Measurements from ENCODE around the gene ADAM12.
"Not testable (repeated sequence)": the region's sequence is repeated elsewhere in the genome, so short reads cannot be mapped to it uniquely, and the experiment has no call there.

The ADAM12 gene

DNA sequence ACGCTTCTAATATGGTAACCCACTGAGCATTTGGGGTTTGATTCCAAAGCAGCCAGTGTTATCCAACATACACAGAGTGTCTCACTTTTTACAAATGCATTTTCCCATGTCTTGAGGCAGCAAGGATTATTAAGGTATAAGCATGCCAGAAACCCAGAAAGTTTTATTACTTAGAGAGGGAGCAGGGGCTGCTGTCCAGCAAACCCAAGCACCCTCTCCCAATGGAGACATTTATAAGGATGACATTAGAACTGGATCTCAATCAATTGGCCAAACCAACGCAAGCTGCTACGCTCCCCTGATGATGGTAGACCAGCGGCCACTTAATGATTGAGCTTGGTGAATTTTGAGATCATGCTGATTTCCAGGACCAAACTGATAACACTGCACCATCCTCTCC lies 315.7 kb downstream of the ADAM12 start:
- DNase-seq = no peak

DNA sequence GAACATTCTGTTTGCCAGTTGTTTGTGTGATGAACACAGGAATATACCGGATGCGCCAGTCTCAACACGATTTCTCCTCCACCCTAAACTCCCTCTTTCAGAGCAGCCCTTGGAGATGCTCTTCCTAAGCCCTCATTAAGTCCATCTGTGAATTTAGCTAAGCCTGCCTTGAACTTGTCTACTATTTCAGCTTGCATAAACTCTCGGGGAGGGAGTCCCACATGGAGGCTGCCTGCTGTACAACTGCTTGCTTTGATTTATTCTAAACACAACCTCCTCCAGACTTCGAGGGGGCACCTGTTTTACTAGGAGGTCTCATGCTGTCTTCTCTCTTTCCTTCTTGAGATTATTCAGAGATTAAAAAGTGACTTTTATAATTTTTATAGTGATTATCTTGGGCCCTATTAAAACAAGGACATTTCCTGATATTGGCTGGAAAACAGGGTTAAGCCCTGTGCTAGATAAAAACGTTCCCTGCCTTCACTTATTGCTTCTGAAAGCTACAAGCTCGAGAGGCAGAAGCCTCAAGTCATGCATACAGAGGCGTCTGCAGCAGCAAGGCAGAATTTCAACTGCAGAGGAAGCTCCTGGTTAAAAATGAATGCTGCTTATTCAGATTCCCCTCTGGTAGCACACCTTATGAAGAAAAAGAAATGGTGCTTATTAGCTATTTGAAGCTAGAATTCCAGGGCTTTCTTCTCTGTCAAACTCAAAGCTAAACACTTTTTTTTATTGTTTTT lies 317.6 kb downstream of the ADAM12 start:
- no peak for DNase-seq

DNA sequence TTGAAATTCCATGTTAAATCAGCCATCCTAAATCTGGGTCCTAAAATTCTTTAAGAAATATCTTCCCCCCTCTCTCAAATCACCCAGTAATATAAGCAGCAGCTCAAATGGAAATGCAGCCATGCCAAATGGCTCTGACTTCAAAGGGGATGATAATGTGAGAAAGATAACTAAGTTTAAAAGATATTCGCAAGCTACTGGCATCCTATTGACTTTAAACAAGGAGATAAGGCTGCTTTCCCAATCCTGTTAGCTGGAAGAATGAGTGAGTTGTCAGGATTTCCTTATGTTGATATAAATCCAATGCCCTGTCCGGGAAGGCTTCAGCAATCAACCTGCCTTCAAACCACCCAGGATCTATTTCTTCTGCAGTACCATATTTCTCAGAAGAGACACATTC lies 320.0 kb downstream of the ADAM12 start:
- DNase-seq = no peak

DNA sequence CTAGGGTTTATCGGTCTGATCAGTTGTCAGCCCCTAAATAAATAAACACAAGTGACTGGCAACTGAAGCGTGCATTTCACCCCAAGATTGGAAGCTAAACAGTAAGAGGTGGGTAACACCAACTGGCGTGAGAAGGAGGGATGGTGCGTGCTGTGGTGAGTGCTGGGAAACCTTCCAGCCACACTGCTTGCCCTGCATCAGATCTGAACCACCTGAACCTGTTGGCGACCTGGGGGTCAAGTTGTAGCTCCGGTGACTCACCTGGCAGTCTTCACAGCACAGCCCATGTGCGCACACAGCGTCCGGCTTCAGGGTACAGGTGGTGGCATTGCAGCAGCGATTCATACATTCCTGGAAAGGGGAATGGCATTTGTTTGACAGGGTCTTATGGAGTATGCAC lies 321.8 kb downstream of the ADAM12 start:
- no peak for DNase-seq

DNA sequence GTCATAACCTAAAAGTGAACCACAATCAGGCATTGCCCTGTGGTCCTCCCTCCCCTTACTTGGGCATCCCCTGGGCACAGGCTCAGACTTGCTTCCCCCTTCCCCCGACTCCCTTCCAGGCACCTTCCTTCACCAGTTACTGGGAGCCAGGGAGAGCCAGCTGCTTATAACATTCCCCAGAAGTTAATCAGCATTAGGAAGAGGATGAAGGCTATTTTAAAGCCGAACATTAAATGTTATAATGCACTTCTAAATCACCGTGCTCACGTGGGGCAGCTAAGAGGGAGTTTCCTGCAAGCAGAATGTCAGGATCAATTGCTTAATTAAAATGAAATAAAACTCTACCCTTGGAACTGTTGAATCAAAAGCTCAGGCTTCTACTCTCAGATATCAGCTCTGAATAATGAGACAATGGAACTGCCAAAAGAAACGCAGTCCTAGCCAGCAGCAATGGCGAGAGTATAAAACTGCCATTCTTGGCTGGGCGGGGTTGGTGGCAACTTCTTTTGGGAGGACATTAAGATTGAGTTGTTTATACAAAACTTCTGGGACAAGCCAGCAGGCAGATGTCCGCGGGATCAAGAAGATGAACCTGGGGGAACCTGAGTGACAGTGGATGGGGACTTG lies 322.4 kb downstream of the ADAM12 start:
- DNase-seq = no peak

DNA sequence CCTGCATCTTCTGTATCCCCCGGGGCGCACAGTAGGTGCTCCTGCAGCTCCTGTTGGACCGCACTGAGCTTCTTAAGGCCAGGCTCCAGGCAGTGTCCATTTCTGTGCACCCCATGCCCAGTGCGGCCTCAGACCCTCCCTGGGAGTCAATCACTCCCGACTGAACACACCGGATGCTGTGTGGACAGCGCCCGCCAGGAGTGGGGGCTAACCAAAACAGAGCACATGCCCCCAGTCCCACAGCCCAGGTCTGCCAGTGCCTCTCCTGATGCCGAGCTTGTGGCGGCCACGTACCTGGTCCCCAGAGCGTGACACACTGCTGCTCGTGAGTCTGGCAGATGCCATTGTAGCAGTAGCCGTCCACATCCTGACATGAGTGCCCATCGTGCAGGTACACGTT lies 323.8 kb downstream of the ADAM12 start:
- DNase-seq = no peak

DNA sequence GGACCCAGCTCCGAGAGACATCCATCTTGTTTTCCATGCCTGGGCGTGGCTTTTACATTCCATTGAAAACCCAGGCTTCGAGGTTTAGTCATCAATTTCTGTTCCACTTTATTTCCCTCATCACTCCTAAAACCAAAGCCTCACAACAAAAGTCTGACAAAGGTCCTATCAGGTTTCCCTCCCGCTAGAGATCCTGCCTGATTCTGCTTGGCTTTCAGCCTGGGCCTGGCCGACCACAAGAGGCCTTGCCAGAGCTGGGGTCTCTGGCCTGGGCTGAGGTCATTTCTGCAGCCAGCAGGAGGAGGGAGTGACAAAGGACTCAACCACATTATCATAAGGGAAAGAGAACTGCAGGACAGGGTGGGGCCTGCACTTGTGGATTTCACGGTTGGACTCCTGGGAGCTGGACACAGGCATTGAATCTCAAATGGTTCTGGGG lies 324.9 kb downstream of the ADAM12 start:
- DNase-seq = no peak

DNA sequence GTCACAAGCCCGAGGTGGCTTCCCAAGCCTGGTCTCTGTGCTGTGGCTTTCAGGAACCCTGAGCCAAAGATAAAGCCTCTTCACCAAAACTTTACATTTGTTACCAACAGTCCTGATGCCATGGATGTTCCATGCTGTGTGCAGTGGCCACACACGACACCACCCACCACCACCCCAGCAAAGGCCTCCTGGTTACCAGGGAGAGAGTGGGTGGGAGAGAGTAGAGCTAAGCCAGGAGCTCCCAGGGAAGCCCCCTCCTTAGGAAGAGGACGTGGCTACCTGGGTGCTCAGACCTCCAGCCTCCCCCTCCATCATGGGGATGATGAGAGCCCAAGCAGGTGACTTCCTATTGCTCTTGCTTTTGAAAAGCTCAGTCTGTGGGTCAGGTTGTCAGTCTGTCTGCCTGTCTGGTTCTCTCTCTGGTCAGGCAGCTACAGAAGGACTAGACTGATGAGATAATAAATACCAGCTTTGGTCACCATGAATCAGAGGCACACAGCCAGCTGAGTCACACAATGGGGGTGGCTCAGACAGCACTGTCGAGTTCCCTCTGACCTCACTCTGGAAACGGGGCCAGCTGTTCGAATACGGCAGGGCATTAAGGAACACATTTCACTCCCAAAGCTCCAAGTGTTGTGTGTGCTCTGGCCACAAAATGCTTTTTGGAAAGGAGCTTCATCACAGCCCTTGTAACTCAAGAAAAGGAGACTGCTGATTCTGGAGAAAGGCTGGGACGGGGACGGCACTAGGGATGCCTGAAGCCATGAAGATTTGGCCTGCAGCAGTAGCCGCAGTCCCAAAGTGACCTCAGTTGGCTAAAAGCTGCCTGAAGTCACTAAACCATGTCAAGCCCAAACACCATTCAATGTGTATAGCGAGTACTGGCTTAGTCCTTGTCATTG lies 325.9 kb downstream of the ADAM12 start:
- DNase-seq = no peak

DNA sequence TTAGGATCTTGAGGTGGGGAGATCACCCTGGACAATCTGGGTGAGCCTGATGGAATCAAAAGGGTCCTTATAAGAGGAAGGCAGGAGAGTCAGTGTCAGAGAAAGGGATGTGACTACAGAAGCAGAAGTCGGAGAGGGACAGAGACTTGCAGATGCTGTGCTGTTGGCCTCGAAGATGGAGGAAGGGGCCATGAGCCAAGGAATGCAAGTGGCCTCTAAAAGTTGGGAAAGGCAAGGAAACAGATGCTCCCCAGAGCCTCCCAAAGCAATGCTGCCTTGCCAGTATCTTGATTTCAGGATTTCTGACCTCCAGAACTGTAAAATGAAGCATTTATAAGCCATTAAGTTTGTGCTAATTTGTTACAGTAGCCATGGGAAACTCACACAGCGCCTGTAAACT lies 326.8 kb downstream of the ADAM12 start:
- no peak for DNase-seq

DNA sequence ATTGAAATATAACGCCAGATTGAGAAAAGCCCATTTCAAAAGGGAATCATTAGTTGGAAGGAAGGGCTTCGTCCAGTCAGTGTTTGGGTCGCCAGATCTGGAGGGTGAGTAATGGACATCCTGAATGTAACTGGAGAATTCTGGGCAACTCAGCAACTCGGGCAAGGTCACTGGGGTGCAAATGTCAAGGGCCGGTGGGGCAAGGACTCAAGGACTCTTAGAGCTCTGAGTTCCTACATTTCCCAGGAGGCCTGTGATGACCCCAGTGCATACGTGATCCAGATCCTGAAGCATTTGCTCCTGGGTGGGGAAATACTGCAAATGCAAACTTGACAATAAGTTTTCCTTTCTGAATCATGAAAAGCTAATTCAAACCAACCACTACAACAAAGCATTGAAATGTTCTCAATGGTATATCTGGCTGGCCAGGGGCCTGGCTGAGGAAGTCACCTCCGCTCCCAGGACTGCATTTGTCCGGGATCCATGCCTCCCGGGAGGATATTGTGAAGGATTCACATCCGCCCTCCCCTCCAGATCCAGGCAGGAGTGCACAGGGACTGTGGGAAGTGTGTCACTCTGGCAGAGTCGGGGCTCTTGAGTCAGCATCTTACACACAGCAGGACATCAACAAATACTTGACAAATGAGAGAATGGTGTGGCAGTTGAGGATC lies 327.9 kb downstream of the ADAM12 start:
- DNase-seq = no peak

DNA sequence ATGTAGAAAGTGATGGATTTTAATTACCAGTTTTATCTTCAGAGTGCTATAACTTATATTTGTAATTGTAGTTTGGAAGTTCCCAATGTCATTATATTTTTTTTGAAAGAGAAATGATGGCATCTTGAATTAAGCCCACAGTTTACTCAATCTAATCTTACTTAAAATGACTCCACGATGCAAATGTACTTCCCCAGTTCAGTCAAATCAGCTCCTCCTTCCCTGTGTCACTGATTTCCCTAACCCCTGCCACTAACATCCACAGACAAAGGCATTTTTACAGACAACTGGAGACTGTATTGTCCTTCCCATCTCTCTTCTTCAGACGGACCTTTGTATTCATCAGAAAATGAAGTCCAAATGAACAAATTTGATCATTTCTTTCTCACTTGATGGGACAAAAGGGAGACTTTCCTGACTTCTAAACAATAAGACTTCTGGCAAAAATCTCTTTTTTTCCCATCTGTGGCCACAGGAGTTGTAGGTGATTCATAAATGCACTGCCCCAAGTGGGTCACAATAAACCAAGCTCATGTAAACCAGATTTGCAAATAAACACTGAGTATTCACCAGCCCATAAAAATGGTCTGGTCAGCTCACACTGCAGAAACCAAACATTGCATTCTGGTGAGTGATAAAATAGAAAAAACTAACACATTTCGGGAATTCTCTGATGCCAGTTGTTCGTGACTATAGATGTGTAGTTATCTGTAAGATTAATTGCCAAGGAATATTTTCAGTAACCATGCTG lies 329.0 kb downstream of the ADAM12 start:
- DNase-seq = no peak

DNA sequence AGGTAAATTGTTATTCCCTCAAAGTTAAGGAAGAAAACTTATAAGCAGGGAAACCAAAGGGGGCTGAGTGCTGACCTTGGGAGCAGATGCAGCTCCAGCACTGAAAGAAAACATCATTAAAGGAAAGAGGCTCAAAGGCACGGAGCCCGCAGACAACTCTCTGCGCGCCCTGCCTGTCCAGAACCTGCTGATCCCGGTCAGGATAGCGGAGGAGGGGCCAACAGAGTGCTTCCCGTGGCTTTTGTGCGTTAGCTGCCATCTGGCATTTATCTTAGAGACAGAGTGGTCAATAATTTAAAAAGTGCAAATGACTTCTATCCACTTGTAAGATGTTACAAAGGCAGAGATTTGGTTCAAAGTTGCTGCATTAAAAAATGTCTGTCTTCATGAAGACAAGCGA lies 329.8 kb downstream of the ADAM12 start:
- no peak for DNase-seq

DNA sequence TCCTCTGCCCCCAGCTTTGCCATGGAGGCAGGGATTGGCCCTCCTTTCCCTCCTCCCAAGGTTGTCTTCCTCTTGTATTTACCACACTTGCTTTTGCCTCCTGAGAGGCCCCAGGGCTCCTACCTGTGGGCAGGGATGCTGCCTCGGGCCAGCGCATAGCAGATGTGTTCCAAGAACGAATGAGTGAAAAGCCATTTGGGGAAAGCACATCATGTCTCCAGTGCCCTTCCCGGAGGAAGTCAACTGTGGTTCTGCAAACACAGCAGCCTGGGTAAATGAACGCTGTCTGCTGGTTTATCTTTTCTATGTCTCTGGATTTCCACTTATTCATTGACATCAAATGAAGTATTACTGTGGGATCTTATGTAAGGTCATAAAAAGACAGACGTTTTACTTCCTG lies 330.2 kb downstream of the ADAM12 start:
- DNase-seq = no peak

DNA sequence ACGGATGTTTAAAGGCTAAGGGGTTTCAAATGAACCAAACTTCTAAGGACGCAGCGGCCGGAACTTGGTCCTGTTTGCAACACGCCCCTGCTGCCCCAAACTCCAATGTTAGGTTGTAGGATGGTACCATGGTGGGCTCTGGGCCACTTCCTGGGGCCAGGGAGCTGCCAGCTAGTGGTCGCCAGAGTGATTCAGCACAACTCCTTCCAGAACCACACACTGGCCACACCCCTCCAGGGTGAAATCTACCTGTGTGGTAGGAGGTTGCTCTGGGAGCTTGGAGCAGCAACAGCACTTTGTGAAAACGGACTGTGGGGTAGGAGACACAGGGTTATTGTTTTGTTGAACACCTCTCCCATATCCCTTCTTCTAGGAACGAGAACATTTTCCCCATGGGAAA lies 330.8 kb downstream of the ADAM12 start:
- DNase-seq = no peak

DNA sequence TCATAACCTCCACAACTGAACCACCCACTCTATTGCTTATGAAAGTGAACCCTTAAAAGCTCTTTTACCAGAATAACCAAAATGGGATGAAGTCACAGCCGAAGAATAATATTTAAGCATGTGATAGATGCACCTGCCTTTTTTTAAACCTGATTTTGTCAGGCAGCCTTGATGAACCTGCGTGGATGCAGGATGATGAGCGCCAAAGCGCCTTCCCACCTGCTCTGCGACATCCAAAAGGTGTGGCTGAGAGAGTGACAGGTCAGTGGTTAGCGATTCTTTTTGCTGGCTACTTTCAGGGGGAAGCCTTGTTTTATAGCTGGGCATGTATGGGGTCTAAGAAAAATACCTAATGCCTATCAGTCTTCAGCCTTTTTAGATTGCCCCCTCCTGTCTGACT lies 334.1 kb downstream of the ADAM12 start:
- DNase-seq = no peak

DNA sequence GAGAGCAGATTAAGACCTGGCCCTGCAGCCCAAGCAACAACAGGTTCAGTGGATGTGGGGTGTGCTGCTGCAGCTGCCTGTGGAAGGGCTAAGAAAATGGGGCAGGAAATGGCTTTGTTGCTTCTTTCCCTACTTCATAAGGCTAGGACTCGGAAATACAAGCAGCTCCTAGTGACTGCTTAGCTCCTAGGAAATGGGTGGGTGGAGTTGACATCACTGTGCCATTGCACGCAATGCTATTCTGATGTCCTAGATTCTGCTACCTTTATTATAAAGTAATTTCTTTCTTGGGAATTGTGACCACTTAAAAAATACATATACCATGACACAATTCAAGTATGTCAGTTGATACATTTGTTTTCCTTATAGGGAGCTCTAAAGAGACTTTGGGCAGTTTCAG lies 336.1 kb downstream of the ADAM12 start:
- DNase-seq = no peak

DNA sequence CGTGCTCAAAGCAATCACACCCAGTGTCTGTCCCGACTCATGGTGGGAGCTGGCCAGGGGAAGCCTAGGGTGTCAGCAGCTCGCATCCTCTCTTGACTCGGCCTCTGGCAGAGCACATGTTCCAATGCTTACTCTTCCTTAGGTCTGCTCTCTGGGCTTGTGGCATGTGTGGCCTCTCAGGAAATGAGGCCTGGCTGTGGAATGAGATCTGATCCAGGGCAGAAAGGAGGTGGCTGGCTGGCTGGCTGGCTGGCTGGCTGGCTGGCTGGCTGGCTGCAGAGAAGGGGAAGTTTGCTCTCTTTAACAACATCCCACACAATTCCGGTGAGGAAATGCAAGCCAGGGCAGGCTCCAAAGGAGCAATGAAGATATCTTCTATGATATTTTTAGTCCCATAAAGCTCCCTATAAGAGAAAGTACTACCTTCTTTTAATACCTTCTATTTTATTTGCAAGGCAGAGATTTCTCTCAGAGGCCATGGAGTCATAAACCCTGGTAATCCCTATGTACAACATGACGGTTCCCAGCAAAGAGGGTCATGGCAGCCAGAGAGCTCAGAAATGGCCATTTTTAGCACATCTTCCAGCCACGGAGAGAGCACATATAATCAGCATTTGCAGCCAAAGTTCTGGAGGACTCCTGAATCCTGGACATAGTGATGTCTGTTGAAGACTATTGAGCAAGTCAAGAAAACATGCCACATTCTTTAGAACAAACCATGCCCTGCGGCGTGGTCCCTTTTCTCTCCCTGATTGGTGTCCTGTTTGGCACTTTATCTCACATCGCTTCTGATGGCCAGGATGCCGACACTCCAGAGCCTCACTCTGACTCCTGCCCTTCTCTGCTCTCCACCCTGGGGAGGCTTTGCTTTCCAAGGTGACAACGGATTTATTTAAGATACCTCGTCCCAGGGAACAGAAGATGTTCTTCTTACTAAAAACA lies 338.2 kb downstream of the ADAM12 start:
- DNase-seq = no peak

DNA sequence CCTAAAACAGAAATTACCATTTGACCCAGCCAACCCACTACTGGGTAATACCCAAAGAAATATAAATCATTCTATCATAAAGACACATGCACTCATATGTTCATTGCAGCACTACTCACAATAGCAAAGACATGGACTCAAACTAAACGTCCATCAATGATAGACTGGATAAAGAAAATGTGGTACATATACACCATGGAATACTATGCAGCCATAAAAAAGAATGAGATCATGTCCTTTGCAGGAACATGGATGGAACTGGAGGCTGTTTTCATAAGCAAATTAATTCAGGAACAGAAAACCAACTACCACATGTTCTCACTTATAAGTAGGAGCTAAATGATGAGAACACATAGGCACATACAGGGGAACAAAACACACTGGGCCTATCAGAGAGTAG lies 340.5 kb downstream of the ADAM12 start:
- not testable (repeated sequence) for DNase-seq

DNA sequence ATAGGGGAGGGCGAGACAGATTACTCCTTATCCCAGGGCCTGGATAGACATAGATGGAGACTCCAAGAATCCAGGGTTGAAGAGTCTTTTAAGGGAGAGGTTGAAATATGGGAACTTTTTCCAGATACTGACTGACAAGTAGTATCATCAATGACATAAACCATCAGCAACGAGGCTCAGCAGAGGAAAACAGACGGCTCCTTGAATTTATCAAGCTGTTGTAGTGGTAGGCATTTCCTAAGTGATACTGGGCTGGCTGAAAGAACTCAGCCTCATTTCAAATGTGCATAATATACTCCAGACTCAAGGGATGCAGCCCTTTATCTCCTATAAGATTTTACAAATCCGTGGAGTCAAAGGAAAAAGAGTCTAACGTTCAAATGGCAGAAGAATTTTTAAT lies 341.4 kb downstream of the ADAM12 start:
- no peak for DNase-seq

DNA sequence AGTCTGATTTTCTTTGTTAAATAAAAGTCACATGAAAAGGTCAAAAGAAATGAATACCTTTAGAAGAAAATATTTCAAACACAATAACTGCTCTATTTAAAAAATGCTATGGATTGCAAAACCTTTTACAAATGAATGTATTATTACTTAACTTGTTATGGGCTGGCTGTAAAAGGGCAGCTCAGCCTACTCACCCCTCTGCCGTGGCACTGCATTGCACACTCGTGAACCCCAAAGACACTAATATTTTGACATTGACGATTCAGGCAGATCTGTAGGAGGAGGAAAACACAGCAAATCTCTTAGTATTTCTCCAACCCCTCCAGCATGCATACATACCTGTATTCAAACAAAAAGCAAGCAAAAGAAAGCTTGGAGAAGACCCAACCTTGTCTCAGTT lies 342.4 kb downstream of the ADAM12 start:
- no peak for DNase-seq

DNA sequence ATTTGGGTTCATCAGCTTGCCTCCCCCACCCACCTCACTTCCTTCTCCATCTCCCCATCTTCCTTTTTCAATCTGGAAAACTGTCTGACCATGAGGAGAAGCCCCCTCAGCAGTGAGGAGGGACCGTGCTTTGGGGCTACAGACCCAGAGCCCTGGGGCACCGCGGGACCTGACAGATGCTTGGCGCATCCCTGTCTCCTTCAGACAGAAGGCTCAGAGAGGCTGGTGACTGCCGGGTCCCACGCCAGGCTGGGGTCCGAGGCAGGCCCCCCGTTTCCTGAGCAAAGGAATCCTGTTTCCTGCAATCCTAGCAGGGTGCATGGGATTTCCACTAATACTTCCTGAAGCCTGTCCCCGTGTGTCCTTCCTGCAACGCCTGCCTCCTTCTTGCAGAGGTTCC lies 344.9 kb downstream of the ADAM12 start:
- no peak for DNase-seq
